Measurements from ENCODE around the gene OTUD5. TPM values are rescaled to one million over a fixed set of nuclear protein-coding genes. Genes with fewer than 3 reads are reported as not detected.

Gene OTUD5
- total RNA-seq, 1 experiment from 2014 or later = 62.5 TPM

GRCh38 chrX:48971249-48972219 lies 14.1 kb upstream of the OTUD5 start, which contains the start of gene KCND1:
Gene KCND1, minus strand, starts transcription at chrX:48971844. Its CDS starts 1,573 bp downstream, at chrX:48970271.
- Mint-ChIP-seq H3K27ac (peak within 1 kb of the TSS; percentile 48 to 90 (median 83); a peak in 4 of 7 replicates), H3K27me3 (ENCODE audit: low read depth) (peaks cover 2% of the 10 kb centered on the region; the same call in 1 of the 2 replicates), H3K4me1 (peaks cover 8 to 9% of the 10 kb centered on the region in 2 experiments; a peak in 3 of 4 replicates), H3K36me3 (ENCODE audit: insufficient read depth in 1 of 3, low read depth in 3 of 3) (peaks cover 9 to 28% (median 24%) of the 10 kb centered on the region in 3 experiments), H3K9me3 (peaks cover 72 to 84% of the 10 kb centered on the region in 2 experiments), H3K4me3 (peak within 1 kb of the TSS; percentile 69 to 84)
- no peak within 1 kb of the TSS for H4K8ac ChIP-seq (replicated peaks; ENCODE audit: insufficient read length, low read depth, low read length)
- no peak within 1 kb of the TSS; the same call in 1 of the 2 replicates for H3K14ac ChIP-seq (ENCODE audit: insufficient read depth, low read length)
- no peak within 1 kb of the TSS for H2AK5ac ChIP-seq (ENCODE audit: insufficient read length, low read length)
- H3K4me2 ChIP-seq (ENCODE audit: insufficient read depth, insufficient read length, low read length) = peak within 1 kb of the TSS; percentile 70
- H3K27ac ChIP-seq (ENCODE audit: insufficient read length, low read depth, low read length) = no peak within 1 kb of the TSS
- H3K9ac ChIP-seq (ENCODE audit: extremely low read depth, insufficient read length, low read length) = peak within 1 kb of the TSS; percentile 29
- no peak within 1 kb of the TSS for H3K4ac ChIP-seq (ENCODE audit: low read depth, low read length)
- no peak within 1 kb of the TSS for H3K56ac ChIP-seq (ENCODE audit: insufficient read length, low read depth, low read length)
- H4K20me1 ChIP-seq (ENCODE audit: control insufficient read depth, insufficient read depth, insufficient read length) = no peaks in the 10 kb centered on the region
- no peak within 1 kb of the TSS for H4K5ac ChIP-seq (ENCODE audit: insufficient read length, low read depth, low read length)
- H2BK15ac ChIP-seq (ENCODE audit: low read depth, low read length) = no peak within 1 kb of the TSS
- H2BK12ac ChIP-seq (ENCODE audit: insufficient read length, low read depth, low read length) = no peak within 1 kb of the TSS
- no CpG with 5 or more reads among the region's 28 CpGs for WGBS (ENCODE audit: extremely low coverage, insufficient read length, low lambda C conversion rate)
- TF ChIP-seq CTCF (conservative IDR thresholded peaks at IDR 0.05) = no peak
- no peaks in the 10 kb centered on the region for H3K9me3 ChIP-seq (ENCODE audit: control insufficient read depth, low read depth, low read length)
- H3K18ac ChIP-seq (ENCODE audit: insufficient read length, low read depth, low read length) = no peak within 1 kb of the TSS
- H2AFZ ChIP-seq (ENCODE audit: low read length) = no peak within 1 kb of the TSS
- no peak within 1 kb of the TSS for H3T11ph ChIP-seq (ENCODE audit: low read length)
- no peaks in the 10 kb centered on the region for H3K27me3 ChIP-seq (ENCODE audit: insufficient read depth, low read length)
- H3K23ac ChIP-seq (ENCODE audit: insufficient read length, low read depth, low read length) = no peak within 1 kb of the TSS
- H3K79me1 ChIP-seq (ENCODE audit: insufficient read depth, low read depth, low read length, poor library complexity, severe bottlenecking) = no peaks in the 10 kb centered on the region
- H3K79me2 ChIP-seq (ENCODE audit: insufficient read depth, low read length) = no peaks in the 10 kb centered on the region
- H3K23me2 ChIP-seq (ENCODE audit: insufficient read length, low read depth, low read length, poor library complexity, severe bottlenecking) = peaks cover 10% of the 10 kb centered on the region
- H2BK20ac ChIP-seq (ENCODE audit: low read depth, low read length, poor library complexity, severe bottlenecking) = no peak within 1 kb of the TSS
- no peak within 1 kb of the TSS for H2BK5ac ChIP-seq (ENCODE audit: insufficient read length, low read length)
- H2BK120ac ChIP-seq (ENCODE audit: low read depth, low read length, poor library complexity, severe bottlenecking) = no peak within 1 kb of the TSS
- DNase-seq = peak; percentile 77
- H3K4me1 ChIP-seq (ENCODE audit: insufficient read depth, low read length) = no peaks in the 10 kb centered on the region
- H4K91ac ChIP-seq (ENCODE audit: insufficient read length, low read depth, low read length) = no peak within 1 kb of the TSS
